Measurements from ENCODE around the gene ANKDD1B. TPM values are rescaled to one million over a fixed set of nuclear protein-coding genes. Genes with fewer than 3 reads are reported as not detected.

ANKDD1B gene
- total and polyA plus RNA-seq, 2 of the 13 experiments (the other 11 are each of a cell fraction or from before 2014, with no cell fraction given) = 0.12 to 0.27 TPM

- no peak for TF ChIP-seq BCLAF1 (IDR thresholded peaks at IDR 0.05)
- TF ChIP-seq CENPX (CRISPR knock-in tag; IDR thresholded peaks at IDR 0.05) = no peak
- no peak for TF ChIP-seq ZNF335 (CRISPR knock-in tag; IDR thresholded peaks at IDR 0.05)
- no peak for TF ChIP-seq TRAFD1 (CRISPR knock-in tag; IDR thresholded peaks at IDR 0.05; ENCODE audit: borderline replicate concordance)
- TF ChIP-seq NFIC (IDR thresholded peaks at IDR 0.05; ENCODE audit: low read length) = no peak
- no peak for TF ChIP-seq TCF12 (IDR thresholded peaks at IDR 0.05)
- no peak for TF ChIP-seq TCF12 (CRISPR knock-in tag; IDR thresholded peaks at IDR 0.05)
- peak; percentile 86 for TF ChIP-seq ELF3 (CRISPR knock-in tag; IDR thresholded peaks at IDR 0.05)
- peak; percentile 78 for TF ChIP-seq RXRB (CRISPR knock-in tag; IDR thresholded peaks at IDR 0.05; ENCODE audit: borderline replicate concordance)
- TF ChIP-seq RFX1 (IDR thresholded peaks at IDR 0.05) = no peak
- no peak for TF ChIP-seq RFXANK (CRISPR knock-in tag; IDR thresholded peaks at IDR 0.05)
- 0 out of 2 replicates have a peak, but pooled peaks have one; percentile 34 for TF ChIP-seq DNMT3B (CRISPR knock-in tag; conservative IDR thresholded peaks at IDR 0.05)
- TF ChIP-seq ZNF33A (CRISPR knock-in tag; IDR thresholded peaks at IDR 0.05; ENCODE audit: borderline replicate concordance) = no peak
- TF ChIP-seq MEF2D (CRISPR knock-in tag; IDR thresholded peaks at IDR 0.05) = peak; percentile 46; the same call in 1 of the 2 replicates
- no peak for TF ChIP-seq GTF3A (CRISPR knock-in tag; conservative IDR thresholded peaks at IDR 0.05)
- no peak for TF ChIP-seq ZNF232 (CRISPR knock-in tag; IDR thresholded peaks at IDR 0.05; ENCODE audit: borderline replicate concordance)
- no peak for TF ChIP-seq GABPA (IDR thresholded peaks at IDR 0.05; ENCODE audit: low read depth, low read length)
- TF ChIP-seq GABPA (CRISPR knock-in tag; IDR thresholded peaks at IDR 0.05; ENCODE audit: low read depth) = peak; percentile 83
- no peak for TF ChIP-seq ZNF772 (CRISPR knock-in tag; IDR thresholded peaks at IDR 0.05)
- peak; percentile 72; the same call in 1 of the 2 replicates for TF ChIP-seq MIER3 (CRISPR knock-in tag; IDR thresholded peaks at IDR 0.05; ENCODE audit: borderline replicate concordance)
- peak; percentile 92 for TF ChIP-seq ZNF644 (CRISPR knock-in tag; IDR thresholded peaks at IDR 0.05; ENCODE audit: low read depth)
- TF ChIP-seq ZMAT5 (CRISPR knock-in tag; IDR thresholded peaks at IDR 0.05; ENCODE audit: borderline replicate concordance, low read depth) = no peak
- TF ChIP-seq MIXL1 (CRISPR knock-in tag; IDR thresholded peaks at IDR 0.05) = peak; percentile 90
- no peak for TF ChIP-seq SMARCC2 (IDR thresholded peaks at IDR 0.05)
- peak; percentile 74; the same call in 1 of the 2 replicates for TF ChIP-seq POGZ (CRISPR knock-in tag; IDR thresholded peaks at IDR 0.05)
- no peak for TF ChIP-seq PRPF4 (IDR thresholded peaks at IDR 0.05; ENCODE audit: low read depth, low read length, poor library complexity, severe bottlenecking)
- TF ChIP-seq STAT5B (CRISPR knock-in tag; IDR thresholded peaks at IDR 0.05) = no peak
- TF ChIP-seq CREM (IDR thresholded peaks at IDR 0.05) = peak; percentile 14; the same call in 1 of the 2 replicates
- no peak for TF ChIP-seq CREM (CRISPR knock-in tag; IDR thresholded peaks at IDR 0.05)
- TF ChIP-seq ZBTB37 (CRISPR knock-in tag; IDR thresholded peaks at IDR 0.05) = no peak
- no peak for TF ChIP-seq DMAP1 (CRISPR knock-in tag; IDR thresholded peaks at IDR 0.05)
Measured at GRCh38 chr5:75720882-75721281, 109.6 kb downstream of the ANKDD1B start (continued).
